Measurements from ENCODE around the gene SLC6A1.

The SLC6A1 gene

DNA sequence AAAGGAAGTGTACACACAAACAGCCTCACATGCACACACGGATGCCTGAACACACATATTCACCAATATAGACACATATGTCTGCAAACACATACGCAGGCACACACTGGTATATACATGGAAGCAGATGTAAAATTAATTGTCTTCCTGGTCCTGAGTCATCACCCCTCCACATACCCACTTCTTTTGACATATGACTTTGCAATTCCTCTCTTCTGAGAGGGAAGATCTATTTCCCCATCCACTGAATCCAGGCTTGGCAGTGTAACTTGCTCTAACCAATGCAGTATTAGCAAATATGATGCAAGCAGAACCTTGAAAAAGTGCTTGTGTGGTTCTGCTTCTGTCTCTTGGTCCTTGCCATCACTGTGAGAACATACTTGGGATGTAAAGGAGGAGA, 84.9 kb downstream of the SLC6A1 start:
- Histone ChIP-seq H2AFZ (ENCODE audit: low read depth, low read length) (no peak overlapping the region), H3K9ac (ENCODE audit: low read length) (no peak overlapping the region), H3K79me2 (ENCODE audit: low read length) (no peaks in the 10 kb centered on the region), H3K4me2 (ENCODE audit: low read length) (no peak overlapping the region), H3K4me3 (ENCODE audit: low read length) (no peak overlapping the region), H3K27me3 (ENCODE audit: low read depth, low read length) (peaks cover 14% of the 10 kb centered on the region; the same call in 1 of the 2 replicates), H3K27ac (ENCODE audit: low read length) (no peak overlapping the region), H3K9me3 (ENCODE audit: insufficient read depth, low read length) (no peaks in the 10 kb centered on the region), H3K36me3 (replicated peaks; ENCODE audit: low read depth, low read length) (no peaks in the 10 kb centered on the region), H4K20me1 (ENCODE audit: insufficient read depth, low read length) (no peaks in the 10 kb centered on the region), H3K4me1 (ENCODE audit: low read length) (peaks cover 12% of the 10 kb centered on the region)
- no peak for TF ChIP-seq EZH2phosphoT487 (IDR thresholded peaks at IDR 0.05; ENCODE audit: low read depth)
- TF ChIP-seq, protein P1, sequence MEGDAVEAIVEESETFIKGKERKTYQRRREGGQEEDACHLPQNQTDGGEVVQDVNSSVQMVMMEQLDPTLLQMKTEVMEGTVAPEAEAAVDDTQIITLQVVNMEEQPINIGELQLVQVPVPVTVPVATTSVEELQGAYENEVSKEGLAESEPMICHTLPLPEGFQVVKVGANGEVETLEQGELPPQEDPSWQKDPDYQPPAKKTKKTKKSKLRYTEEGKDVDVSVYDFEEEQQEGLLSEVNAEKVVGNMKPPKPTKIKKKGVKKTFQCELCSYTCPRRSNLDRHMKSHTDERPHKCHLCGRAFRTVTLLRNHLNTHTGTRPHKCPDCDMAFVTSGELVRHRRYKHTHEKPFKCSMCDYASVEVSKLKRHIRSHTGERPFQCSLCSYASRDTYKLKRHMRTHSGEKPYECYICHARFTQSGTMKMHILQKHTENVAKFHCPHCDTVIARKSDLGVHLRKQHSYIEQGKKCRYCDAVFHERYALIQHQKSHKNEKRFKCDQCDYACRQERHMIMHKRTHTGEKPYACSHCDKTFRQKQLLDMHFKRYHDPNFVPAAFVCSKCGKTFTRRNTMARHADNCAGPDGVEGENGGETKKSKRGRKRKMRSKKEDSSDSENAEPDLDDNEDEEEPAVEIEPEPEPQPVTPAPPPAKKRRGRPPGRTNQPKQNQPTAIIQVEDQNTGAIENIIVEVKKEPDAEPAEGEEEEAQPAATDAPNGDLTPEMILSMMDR (IDR thresholded peaks at IDR 0.05; ENCODE audit: low read depth, low read length) = no peak

DNA sequence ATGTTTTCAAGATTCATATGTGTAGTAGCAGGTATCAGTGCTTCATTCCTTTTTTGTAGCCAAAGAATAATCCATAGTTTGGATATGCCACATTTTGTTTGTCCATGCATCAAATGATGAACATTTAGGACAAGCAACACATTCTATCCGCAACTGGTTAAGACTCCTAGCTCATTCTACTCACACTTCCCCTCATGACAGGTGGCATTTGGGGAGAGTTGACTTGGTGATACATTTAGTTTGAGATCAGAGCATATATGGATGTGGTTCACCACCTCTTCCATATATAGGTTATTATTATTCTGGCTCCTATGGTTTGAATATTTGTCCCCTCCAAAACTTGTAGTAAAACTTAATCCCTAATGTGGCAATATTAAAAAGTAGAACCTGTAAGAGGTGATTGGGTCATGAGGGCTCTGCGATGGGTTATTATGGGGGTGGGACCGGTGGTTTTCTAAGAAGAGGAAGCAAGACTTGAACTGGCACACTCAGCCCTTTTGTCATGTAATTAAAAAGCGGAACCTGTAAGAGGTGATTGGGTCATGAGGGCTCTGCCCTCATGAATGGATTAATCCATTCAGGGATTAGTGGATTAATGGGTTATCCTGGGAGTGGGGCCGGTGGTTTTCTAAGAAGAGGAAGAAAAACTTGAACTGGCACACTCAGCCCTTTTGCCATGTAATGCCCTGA, 86.4 kb downstream of the SLC6A1 start:
- TF ChIP-seq, protein P1 (IDR thresholded peaks at IDR 0.05; ENCODE audit: low read depth, low read length) = no peak
- no peak for TF ChIP-seq EZH2phosphoT487 (IDR thresholded peaks at IDR 0.05; ENCODE audit: low read depth)
- H3K4me2 ChIP-seq (ENCODE audit: low read length) = no peak overlapping the region
- H3K4me1 ChIP-seq (ENCODE audit: low read length) = peaks cover 12% of the 10 kb centered on the region
- no peak overlapping the region for H3K9ac ChIP-seq (ENCODE audit: low read length)
- no peak overlapping the region for H3K4me3 ChIP-seq (ENCODE audit: low read length)
- H3K79me2 ChIP-seq (ENCODE audit: low read length) = no peaks in the 10 kb centered on the region
- no peaks in the 10 kb centered on the region for H3K36me3 ChIP-seq (replicated peaks; ENCODE audit: low read depth, low read length)
- H2AFZ ChIP-seq (ENCODE audit: low read depth, low read length) = no peak overlapping the region
- peaks cover 17% of the 10 kb centered on the region; the same call in 1 of the 2 replicates for H3K27me3 ChIP-seq (ENCODE audit: low read depth, low read length)
- no peaks in the 10 kb centered on the region for H3K9me3 ChIP-seq (ENCODE audit: insufficient read depth, low read length)
- no peak overlapping the region for H3K27ac ChIP-seq (ENCODE audit: low read length)
- no peaks in the 10 kb centered on the region for H4K20me1 ChIP-seq (ENCODE audit: insufficient read depth, low read length)

DNA sequence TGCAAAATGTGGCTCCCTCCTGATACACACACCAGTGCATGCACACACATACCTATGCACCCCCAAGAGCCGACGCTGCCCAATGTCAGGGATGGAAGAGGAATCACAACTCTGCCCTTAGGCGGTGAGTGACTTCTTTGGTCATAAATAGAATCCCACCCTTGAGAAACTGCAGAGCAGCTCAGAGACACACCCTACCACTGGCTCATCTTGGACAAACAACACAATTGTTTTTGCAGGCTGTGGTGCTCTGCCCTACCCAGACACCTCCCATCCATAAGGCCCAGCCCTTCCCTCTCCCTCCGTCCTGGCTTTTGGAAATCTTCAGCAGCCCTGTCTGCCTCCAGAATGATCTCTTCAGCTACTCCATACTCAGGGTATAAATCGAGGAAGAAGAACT, 87.9 kb downstream of the SLC6A1 start:
- Histone ChIP-seq H2AFZ (ENCODE audit: low read depth, low read length) (no peak overlapping the region), H3K4me2 (ENCODE audit: low read length) (no peak overlapping the region), H3K9ac (ENCODE audit: low read length) (no peak overlapping the region)

DNA sequence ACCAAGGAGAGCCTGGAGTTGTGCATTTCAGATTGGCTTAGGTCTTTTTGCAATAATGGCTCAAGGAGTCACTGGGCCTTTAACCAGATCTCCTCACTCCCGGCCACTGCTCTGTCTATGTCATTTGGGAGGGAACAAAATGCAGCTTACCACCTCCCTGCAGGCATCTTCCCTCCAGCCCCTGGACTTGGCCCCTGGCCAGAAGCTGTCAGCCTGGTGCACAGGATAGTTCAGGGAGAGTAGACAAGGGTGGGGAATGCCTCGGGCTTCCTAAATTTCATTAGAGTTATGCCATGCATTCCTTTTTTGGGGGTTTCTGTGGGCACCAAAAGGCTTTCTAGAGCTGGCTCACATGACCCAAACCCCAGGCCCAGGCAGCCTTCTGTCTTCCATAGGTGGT, 91.5 kb downstream of the SLC6A1 start:
- H3K4me1 ChIP-seq (ENCODE audit: low read length) = peaks cover 14% of the 10 kb centered on the region
- H4K20me1 ChIP-seq (ENCODE audit: insufficient read depth, low read length) = no peaks in the 10 kb centered on the region
- no peak overlapping the region for H3K4me2 ChIP-seq (ENCODE audit: low read length)
- no peak overlapping the region for H3K27ac ChIP-seq (ENCODE audit: low read length)
- H3K36me3 ChIP-seq (replicated peaks; ENCODE audit: low read depth, low read length) = no peaks in the 10 kb centered on the region
- H2AFZ ChIP-seq (ENCODE audit: low read depth, low read length) = no peak overlapping the region
- H3K9me3 ChIP-seq (ENCODE audit: insufficient read depth, low read length) = no peaks in the 10 kb centered on the region
- H3K79me2 ChIP-seq (ENCODE audit: low read length) = no peaks in the 10 kb centered on the region
- H3K4me3 ChIP-seq (ENCODE audit: low read length) = no peak overlapping the region
- no peak overlapping the region for H3K9ac ChIP-seq (ENCODE audit: low read length)
- TF ChIP-seq, protein P1 (IDR thresholded peaks at IDR 0.05; ENCODE audit: low read depth, low read length) = no peak
- no peak for TF ChIP-seq EZH2phosphoT487 (IDR thresholded peaks at IDR 0.05; ENCODE audit: low read depth)
- peaks cover 17% of the 10 kb centered on the region for H3K27me3 ChIP-seq (ENCODE audit: low read depth, low read length)

More for the DNA sequence above, 87.9 kb downstream of the SLC6A1 start:
- Histone ChIP-seq H3K79me2 (ENCODE audit: low read length) (no peaks in the 10 kb centered on the region), H3K27me3 (ENCODE audit: low read depth, low read length) (peaks cover 19% of the 10 kb centered on the region; the same call in 1 of the 2 replicates), H3K4me3 (ENCODE audit: low read length) (no peak overlapping the region), H4K20me1 (ENCODE audit: insufficient read depth, low read length) (no peaks in the 10 kb centered on the region), H3K27ac (ENCODE audit: low read length) (no peak overlapping the region), H3K36me3 (replicated peaks; ENCODE audit: low read depth, low read length) (no peaks in the 10 kb centered on the region), H3K9me3 (ENCODE audit: insufficient read depth, low read length) (no peaks in the 10 kb centered on the region), H3K4me1 (ENCODE audit: low read length) (peaks cover 15% of the 10 kb centered on the region)
- TF ChIP-seq, protein P1 (IDR thresholded peaks at IDR 0.05; ENCODE audit: low read depth, low read length) = no peak
- no peak for TF ChIP-seq EZH2phosphoT487 (IDR thresholded peaks at IDR 0.05; ENCODE audit: low read depth)

Measured in OCI-LY3 (cell line).